ENCODE data around the gene POLR1A. TPM values are rescaled to one million over a fixed set of nuclear protein-coding genes. Genes with fewer than 3 reads are reported as not detected.
A peak's percentile ranks its signal among the peaks of the same experiment; 100 is the strongest.

Gene POLR1A
- total RNA-seq, 1 experiment from 2014 or later, result 29.7 TPM

- peak in 1 of 2 experiments; percentile 62 for DNase-seq
- H4K20me1 ChIP-seq (ENCODE audit: insufficient read depth), result no peaks in the 10 kb centered on the region
- H2AFZ ChIP-seq, result no peak overlapping the region
- ChIA-PET POLR2A (ENCODE audit: unreplicated experiment) (no interaction called here), CTCF (interaction anchor here (0.6 to 2.9 kb wide), 3 partner anchors 193 to 253 kb away, joined by 3 to 25 read pairs (median 4); no protein-coding TSS in a partner anchor)
- H3K36me3 ChIP-seq (ENCODE audit: low read depth), result peaks cover 29% of the 10 kb centered on the region
- no peaks in the 10 kb centered on the region for H3K9me3 ChIP-seq (ENCODE audit: insufficient read depth, low read depth)
- no peak overlapping the region for H3K27ac ChIP-seq
- no peaks in the 10 kb centered on the region for H3K4me1 ChIP-seq (replicated peaks; ENCODE audit: insufficient read depth)
- BruUV-seq (replicated peaks), result no TSS peak
- TF ChIP-seq, protein P1, sequence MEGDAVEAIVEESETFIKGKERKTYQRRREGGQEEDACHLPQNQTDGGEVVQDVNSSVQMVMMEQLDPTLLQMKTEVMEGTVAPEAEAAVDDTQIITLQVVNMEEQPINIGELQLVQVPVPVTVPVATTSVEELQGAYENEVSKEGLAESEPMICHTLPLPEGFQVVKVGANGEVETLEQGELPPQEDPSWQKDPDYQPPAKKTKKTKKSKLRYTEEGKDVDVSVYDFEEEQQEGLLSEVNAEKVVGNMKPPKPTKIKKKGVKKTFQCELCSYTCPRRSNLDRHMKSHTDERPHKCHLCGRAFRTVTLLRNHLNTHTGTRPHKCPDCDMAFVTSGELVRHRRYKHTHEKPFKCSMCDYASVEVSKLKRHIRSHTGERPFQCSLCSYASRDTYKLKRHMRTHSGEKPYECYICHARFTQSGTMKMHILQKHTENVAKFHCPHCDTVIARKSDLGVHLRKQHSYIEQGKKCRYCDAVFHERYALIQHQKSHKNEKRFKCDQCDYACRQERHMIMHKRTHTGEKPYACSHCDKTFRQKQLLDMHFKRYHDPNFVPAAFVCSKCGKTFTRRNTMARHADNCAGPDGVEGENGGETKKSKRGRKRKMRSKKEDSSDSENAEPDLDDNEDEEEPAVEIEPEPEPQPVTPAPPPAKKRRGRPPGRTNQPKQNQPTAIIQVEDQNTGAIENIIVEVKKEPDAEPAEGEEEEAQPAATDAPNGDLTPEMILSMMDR (conservative IDR thresholded peaks at IDR 0.05), result peak; percentile 76
- no peak for TF ChIP-seq EZH2 (IDR thresholded peaks at IDR 0.05; ENCODE audit: low read depth)
- peaks cover 14% of the 10 kb centered on the region; the same call in 1 of the 2 replicates for H3F3A ChIP-seq (ENCODE audit: insufficient read depth, low read depth)
- no peaks in the 10 kb centered on the region for H3K79me2 ChIP-seq (ENCODE audit: low read depth)
- H3K27me3 ChIP-seq (ENCODE audit: insufficient read depth, low read depth), result no peaks in the 10 kb centered on the region
- no peaks in the 10 kb centered on the region for H3K9me2 ChIP-seq (ENCODE audit: insufficient read depth)
- H3K4me3 ChIP-seq, result no peak overlapping the region
- intact Hi-C loops (cut with micrococcal nuclease; ENCODE audit: unreplicated experiment), result loop anchor here (1.0 to 2.0 kb wide), 2 partner anchors 191 to 351 kb away; no protein-coding TSS in a partner anchor
- no peak overlapping the region for H3K4me2 ChIP-seq
Measured at GRCh38 chr2:86079981-86080911, 25.4 kb downstream of the POLR1A start.

DNA sequence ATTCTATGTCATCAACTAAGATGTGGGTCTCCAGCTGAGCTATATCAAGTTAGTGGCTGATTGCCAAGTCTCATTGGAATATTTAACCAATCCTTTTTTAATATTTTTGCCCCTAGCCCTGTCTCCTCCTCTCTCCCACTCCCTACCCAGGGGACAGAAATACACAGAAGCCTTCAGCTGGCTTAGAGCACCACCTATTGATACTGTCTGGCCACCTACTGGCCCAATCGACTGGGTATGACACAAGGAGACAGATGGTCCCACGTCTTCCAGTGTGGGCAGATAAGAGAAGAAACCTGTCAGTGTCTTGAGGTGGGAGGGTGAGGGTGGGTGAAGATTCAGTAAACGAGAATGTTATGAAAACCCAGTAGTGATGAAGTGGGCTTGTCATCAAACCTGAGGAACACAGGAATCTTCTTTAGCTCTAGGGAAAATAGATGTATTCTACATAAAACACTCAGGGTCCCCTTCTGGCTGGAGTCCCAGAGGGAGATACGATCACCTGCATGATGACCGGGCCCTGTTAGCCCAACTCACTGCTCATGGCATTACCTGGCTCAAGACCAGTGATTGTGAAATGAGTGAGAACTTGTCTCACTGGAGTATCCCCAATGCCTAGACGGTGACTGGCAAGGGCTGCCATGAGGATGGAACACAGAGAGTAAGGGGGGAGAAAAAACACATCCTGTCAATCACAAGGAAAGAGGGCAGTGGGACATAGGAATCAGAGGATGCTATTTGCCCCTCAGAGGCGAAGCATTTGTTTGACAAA, 26.7 kb downstream of the POLR1A start:
- H3K9me3 ChIP-seq (ENCODE audit: insufficient read depth, low read depth), result no peaks in the 10 kb centered on the region
- H3K27ac ChIP-seq, result no peak overlapping the region
- peaks cover 14% of the 10 kb centered on the region; the same call in 1 of the 2 replicates for H3F3A ChIP-seq (ENCODE audit: insufficient read depth, low read depth)
- H3K4me1 ChIP-seq (replicated peaks; ENCODE audit: insufficient read depth), result no peaks in the 10 kb centered on the region
- TF ChIP-seq, protein P1 (conservative IDR thresholded peaks at IDR 0.05), result peak; percentile 72
- no peak for TF ChIP-seq EZH2 (IDR thresholded peaks at IDR 0.05; ENCODE audit: low read depth)
- no peaks in the 10 kb centered on the region for H3K9me2 ChIP-seq (ENCODE audit: insufficient read depth)
- no peaks in the 10 kb centered on the region for H3K27me3 ChIP-seq (ENCODE audit: insufficient read depth, low read depth)
- ChIA-PET CTCF (interaction anchor here (1.0 to 2.9 kb wide), 3 partner anchors 192 to 263 kb away, joined by 4 to 25 read pairs (median 10); no protein-coding TSS in a partner anchor), POLR2A (ENCODE audit: unreplicated experiment) (no interaction called here)
- H3K79me2 ChIP-seq (ENCODE audit: low read depth), result no peaks in the 10 kb centered on the region
- no peak overlapping the region for H3K4me3 ChIP-seq
- peak; percentile 31 to 56 for DNase-seq
- no TSS peak for BruUV-seq (replicated peaks)
- peaks cover 29% of the 10 kb centered on the region for H3K36me3 ChIP-seq (ENCODE audit: low read depth)
- H2AFZ ChIP-seq, result no peak overlapping the region
- intact Hi-C loops (cut with micrococcal nuclease; ENCODE audit: unreplicated experiment), result loop anchor here (1.0 to 2.0 kb wide), 3 partner anchors 190 to 350 kb away; no protein-coding TSS in a partner anchor
- H3K4me2 ChIP-seq, result no peak overlapping the region
- no peaks in the 10 kb centered on the region for H4K20me1 ChIP-seq (ENCODE audit: insufficient read depth)

- Histone ChIP-seq H3K27ac (no peak overlapping the region), H3K4me2 (no peak overlapping the region), H3K4me3 (no peak overlapping the region), H4K20me1 (ENCODE audit: insufficient read depth) (no peaks in the 10 kb centered on the region), H3K4me1 (replicated peaks; ENCODE audit: insufficient read depth) (no peaks in the 10 kb centered on the region), H3K79me2 (ENCODE audit: low read depth) (no peaks in the 10 kb centered on the region), H3K27me3 (ENCODE audit: insufficient read depth, low read depth) (no peaks in the 10 kb centered on the region), H3K9me3 (ENCODE audit: insufficient read depth, low read depth) (no peaks in the 10 kb centered on the region), H3F3A (ENCODE audit: insufficient read depth, low read depth) (peaks cover 10% of the 10 kb centered on the region; the same call in 1 of the 2 replicates), H2AFZ (no peak overlapping the region), H3K36me3 (ENCODE audit: low read depth) (peaks cover 23% of the 10 kb centered on the region), H3K9me2 (ENCODE audit: insufficient read depth) (no peaks in the 10 kb centered on the region)
- ChIA-PET CTCF (interaction anchor here (0.7 kb wide), 1 partner anchor 248 kb away, joined by 3 read pairs; no protein-coding TSS in a partner anchor), POLR2A (ENCODE audit: unreplicated experiment) (no interaction called here)
- DNase-seq, result no peak
- TF ChIP-seq, protein P1 (conservative IDR thresholded peaks at IDR 0.05), result no peak
- no peak for TF ChIP-seq EZH2 (IDR thresholded peaks at IDR 0.05; ENCODE audit: low read depth)
- intact Hi-C loops (cut with micrococcal nuclease; ENCODE audit: unreplicated experiment), result no loop called here
- BruUV-seq (replicated peaks), result no TSS peak
Measured at GRCh38 chr2:86075886-86076285, 29.8 kb downstream of the POLR1A start.

All from PC-9 (cell line).